HG02981 (cell line): ENCODE measurements around the gene MYL9.

Experiments
- ATAC-seq: cut with Tn5 transposase; IDR thresholded peaks from one replicate; pipeline ENCODE4 v1.9.1; 2021; ENCODE audit warnings: mild to moderate bottlenecking, moderate library complexity; ENCODE audit not compliant: unreplicated experiment

The MYL9 gene

GRCh38 chr20:36579996-36580545, 38.8 kb downstream of the MYL9 start:
- ATAC-seq: no peak

DNA sequence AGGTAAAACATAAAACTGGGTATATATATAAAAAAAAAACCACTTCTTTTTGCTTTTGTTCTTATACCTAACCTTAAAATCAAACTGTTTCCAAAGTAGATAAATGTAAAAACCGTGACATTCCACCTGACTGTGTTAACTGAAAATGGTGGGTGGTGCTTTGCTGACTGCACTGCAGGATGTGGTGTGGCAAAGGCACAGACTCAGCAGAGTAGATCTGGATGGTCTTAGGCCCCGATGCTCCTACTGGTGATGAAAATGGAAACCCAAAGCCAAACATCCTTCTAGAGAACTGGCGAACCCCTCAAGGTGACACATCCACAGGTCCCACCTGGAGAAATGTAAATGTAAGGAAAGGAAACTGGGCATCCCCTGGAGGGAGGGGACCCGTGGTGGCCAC, 41.0 kb downstream of the MYL9 start:
- no peak for ATAC-seq

DNA sequence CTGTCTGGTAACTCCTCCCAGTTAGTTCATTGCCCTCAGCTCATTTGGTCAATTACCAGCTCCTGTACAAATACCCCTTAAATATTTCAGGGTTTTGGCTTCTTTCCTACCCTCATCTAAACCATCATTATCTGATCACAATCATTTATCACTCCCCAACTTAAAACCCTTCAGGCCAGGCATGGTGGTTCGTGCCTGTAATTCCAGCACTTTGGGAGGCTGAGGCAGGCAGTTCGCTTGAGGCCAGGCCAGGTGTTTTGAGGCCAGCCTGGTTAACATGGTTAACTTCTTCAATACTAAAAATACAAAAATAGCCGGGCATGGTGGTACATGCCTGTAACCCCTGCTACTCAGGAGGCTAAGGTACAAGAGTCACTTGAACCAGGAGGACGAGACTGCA, 41.5 kb downstream of the MYL9 start:
- ATAC-seq: no peak

- ATAC-seq: no peak
Observed at GRCh38 chr20:36584018-36584481, 42.7 kb downstream of the MYL9 start.

DNA sequence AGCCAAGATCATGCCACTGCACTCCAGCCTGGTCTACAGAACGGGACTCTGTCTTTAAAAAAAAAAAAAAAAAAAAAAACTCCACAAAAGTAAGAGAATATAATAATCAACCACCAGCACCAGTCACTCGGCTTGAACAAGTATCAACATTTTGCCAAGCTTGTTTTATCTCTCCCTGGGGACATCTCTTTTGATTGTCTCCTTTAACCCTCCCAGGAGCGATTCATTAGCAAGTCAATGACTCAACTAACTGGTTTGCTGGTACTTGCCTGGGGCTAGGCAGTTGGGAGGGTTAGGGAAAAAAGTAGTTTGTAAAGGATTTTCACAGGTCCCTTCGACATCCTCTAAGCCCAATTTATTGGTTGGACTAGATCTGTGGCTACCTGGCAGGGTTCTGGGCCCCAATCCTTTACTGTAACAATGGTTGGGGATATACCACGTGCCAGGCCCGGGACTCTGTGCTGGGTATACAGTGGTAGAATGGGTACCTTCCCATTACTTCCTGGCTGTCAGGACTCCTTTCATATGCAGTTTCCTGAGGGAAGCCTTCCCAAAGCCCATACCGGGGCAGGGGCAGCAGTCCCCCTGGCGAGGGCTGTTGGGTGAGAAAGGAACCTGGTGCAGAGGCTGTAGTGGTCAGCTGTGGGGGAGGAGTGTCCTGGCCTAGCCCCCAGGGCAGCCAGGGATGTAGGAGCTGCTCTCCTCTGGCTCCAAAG, 44.2 kb downstream of the MYL9 start:
- ATAC-seq: no peak

DNA sequence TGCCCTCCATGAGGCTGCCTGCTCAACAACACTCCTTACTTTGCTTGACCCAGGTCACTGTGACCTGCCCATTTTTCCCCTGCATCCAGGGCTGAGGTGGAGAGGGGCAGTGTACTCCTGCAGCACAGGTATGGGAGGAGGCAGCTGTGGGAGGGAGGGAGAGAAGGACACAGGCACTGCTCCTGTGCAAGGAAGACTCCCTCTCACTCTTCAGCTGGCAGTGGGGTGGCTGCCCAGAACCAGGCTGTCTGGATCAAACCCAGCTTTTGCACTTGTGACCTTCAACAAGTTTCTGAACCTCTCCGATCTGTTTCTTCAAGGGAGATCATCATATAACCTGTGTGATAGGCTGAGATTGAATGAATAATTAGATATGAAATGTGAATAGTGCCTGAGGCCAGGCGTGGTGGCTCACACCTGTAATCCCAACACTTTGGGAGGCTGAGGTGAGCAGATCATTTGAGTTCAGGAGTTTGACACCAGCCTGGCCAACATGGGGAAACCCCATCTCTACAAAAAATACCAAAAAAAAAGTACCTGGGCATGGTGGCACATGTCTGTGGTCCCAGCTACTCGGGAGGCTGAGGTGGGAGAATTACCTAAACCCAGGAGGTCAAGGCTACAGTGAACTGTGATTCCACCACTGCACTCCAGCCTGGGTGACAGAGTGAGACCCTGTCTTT, 46.2 kb downstream of the MYL9 start:
- no peak for ATAC-seq

DNA sequence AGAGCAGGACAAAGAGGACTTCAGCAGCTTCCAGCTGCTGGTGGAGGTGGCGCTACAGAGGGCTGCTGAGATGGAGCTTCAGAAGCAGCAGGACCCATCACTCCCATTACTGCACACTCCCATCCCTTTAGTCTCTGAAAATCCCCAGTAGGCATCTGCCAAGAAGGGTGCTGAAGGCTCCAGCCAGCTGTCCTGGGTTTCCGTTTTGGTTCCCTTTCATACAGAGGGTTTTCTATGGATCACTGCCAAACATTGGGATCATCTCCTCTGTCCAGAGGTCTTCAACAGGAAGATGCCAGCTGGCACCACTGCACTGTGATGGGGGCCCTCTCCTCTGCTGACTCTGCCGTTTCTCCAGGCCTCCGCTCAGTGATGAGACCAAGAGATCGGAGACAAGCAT, 50.0 kb downstream of the MYL9 start:
- no peak for ATAC-seq

- ATAC-seq: no peak
Observed at GRCh38 chr20:36591854-36592641, 50.7 kb downstream of the MYL9 start.

GRCh38 chr20:36593347-36593929, 52.1 kb downstream of the MYL9 start:
- ATAC-seq: no peak

DNA sequence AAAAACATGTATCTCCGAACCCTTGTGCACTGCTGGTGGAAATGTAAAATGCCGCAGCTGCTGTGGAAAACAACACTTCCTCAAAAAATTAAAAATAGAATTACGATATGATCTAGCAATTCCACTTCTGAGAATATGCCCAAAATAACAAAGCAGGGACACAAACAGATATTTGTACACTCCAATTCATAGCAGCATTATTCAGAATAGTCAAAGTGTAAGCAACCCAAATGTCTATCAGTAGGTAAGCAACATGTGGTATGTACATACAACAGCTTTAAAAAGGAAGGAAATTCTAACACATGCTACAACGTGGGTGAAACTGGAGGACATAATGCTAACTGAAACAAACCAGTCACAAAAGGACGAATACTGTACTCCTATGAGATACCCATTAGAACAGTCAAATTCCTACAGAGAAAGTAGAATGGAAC, 58.6 kb downstream of the MYL9 start:
- no peak for ATAC-seq
